Jurkat, Clone E6-1 (cell line): ENCODE measurements around the gene ADGRE3.
"Not testable (repeated sequence)": the region's sequence is repeated elsewhere in the genome, so short reads cannot be mapped to it uniquely, and the experiment has no call there.

Experiments used
- DNase-seq: peaks from one replicate; pipeline ENCODE4 v3.0.0-alpha.2; 2011; ENCODE audit warnings: low read depth, low spot score
- H3K4me3 ChIP-seq: 2 replicates; pipeline ENCODE4 v1.5.1; 2011; ENCODE audit warnings: mild to moderate bottlenecking, low read length, control low read depth, moderate library complexity

ADGRE3 gene

GRCh38 chr19:14612657-14613056 is 62.0 kb downstream of the ADGRE3 start:
- no peak for DNase-seq
- no peak overlapping the region for H3K4me3 ChIP-seq

DNA sequence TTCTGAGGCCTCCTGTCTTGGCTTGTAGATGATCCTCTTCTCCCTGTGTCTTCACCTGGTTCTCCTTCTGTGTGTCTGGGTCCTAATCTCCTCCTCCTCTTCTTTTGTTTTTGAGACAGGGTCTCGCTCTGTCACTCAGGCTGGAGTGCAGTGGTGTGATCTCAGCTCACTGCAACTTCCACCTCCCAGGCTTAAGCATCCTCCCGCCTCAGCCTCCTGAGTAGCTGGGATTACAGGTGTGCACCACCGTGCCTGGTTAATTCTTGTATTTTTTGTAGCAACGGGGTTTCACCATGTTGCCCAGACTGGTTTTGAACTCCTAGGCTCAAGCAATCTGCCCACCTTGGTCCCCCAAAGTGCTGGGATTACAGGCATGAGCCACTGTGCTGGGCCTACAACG is 62.4 kb downstream of the ADGRE3 start:
- not testable (repeated sequence) for H3K4me3 ChIP-seq, DNase-seq

DNA sequence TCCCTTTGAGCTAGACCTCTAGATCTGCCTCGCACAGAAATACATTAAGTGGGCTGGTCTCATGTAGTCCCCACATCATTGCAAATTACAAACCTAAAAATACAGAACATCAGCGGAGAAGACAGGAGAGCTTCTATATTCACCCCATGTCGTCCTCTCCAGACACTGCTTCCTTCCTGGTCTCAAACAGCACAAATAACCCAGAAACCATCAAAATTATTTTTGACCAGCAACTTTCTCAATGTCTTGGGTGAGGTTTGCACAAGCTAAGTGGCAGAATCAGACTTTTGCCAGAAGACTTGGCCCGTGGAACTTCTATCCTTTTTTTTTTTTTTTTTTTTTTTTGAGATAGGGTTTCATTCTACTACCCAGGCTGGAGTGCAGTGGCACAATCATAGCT is 63.6 kb downstream of the ADGRE3 start:
- DNase-seq: no peak
- H3K4me3 ChIP-seq: no peak overlapping the region

- no peak for DNase-seq
- no peak overlapping the region for H3K4me3 ChIP-seq
Measured at GRCh38 chr19:14606627-14607026, 68.0 kb downstream of the ADGRE3 start.

DNA sequence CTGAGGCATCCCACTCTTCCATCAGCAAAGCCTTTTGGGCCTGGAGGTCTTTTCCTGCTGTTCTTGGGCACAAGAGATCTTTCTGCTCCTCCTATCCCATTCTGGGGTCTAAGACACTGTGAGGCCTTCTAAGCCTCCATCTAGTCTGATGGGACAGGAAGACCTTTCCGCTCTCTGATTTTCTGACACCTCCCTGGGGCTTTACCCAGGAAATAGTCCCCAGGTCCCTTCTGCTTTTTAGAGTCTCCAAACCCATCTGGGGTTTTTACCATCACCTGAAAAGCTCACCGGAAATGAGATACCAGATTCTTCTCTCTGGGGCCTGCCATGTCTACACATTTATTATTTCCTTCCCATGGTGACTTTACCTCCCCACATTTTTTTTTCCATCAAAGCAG is 70.7 kb downstream of the ADGRE3 start:
- no peak overlapping the region for H3K4me3 ChIP-seq
- peak; percentile 62 for DNase-seq

DNA sequence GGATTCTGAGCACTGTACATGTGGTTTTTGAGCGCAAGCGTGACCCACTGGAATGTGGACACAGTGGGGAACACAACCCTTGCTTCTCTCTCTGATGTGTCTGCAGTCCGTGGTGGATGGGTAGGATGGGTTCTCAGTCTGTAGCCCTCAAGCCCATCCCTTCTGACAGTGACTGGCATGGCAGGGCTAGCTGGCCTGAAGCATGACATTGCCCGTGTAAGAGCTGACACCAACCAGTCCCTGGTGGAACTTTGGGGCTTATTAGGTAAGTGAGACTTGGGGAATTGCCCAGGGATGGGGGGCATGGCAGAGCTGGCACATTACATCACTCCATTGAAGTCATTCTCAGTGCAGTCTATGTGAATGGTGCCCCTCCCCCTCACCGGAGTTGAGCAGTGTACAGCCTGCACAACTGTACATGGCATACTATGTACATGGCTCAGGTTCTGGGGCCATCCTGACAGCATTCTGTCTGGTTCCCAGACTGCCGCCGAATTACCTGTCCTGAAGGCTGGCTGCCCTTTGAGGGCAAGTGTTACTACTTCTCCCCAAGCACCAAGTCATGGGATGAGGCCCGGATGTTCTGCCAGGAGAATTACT is 75.0 kb downstream of the ADGRE3 start:
- no peak for DNase-seq
- H3K4me3 ChIP-seq: no peak overlapping the region

DNA sequence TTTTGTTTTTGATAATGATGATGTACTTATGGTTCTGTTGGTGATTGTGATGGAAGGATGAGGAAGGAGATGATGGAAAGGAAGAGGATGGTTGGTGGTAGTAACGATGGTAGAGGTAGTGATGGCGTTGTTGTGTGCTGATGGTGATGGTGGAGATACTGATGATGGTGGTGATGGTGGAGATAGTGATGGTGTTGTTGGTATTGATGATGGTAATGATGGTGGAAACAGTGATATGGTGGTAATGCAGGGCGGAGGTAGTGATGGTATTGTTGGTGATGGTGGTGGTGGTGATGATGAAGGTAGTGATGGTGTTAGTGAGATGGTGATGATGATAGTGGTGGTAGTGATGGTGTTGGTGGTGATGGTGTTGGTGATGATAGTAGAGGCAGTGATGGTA is 79.1 kb downstream of the ADGRE3 start:
- no peak overlapping the region for H3K4me3 ChIP-seq
- no peak for DNase-seq

DNA sequence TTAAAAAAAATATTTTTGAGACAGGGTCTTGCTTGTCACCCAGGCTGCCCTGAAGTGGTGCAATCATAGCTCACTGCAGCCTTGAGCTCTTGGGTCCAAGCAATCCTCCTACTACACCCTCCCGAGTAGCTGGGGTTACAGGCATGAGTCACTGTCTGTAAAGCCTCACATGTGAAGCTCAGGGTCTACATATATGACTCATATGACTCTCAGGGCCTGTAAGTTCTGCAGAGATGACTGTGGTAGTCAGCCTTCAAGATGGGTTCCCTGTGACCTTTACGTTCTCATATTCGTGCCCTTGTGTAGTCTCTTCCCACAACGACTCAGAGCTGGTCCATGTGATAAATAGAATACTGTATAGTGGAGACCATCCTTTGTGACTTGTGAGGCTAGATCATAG is 85.2 kb downstream of the ADGRE3 start:
- DNase-seq, H3K4me3 ChIP-seq: not testable (repeated sequence)

DNA sequence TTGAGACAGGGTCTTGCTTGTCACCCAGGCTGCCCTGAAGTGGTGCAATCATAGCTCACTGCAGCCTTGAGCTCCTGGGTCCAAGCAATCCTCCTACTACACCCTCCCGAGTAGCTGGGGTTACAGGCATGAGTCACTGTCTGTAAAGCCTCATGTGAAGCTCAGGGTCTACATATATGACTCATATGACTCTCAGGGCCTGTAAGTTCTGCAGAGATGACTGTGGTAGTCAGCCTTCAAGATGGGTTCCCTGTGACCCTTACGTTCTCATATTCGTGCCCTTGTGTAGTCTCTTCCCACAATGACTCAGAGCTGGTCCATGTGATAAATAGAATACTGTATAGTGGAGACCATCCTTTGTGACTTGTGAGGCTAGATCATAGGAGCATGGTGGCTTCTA is 89.5 kb downstream of the ADGRE3 start:
- not testable (repeated sequence) for DNase-seq

DNA sequence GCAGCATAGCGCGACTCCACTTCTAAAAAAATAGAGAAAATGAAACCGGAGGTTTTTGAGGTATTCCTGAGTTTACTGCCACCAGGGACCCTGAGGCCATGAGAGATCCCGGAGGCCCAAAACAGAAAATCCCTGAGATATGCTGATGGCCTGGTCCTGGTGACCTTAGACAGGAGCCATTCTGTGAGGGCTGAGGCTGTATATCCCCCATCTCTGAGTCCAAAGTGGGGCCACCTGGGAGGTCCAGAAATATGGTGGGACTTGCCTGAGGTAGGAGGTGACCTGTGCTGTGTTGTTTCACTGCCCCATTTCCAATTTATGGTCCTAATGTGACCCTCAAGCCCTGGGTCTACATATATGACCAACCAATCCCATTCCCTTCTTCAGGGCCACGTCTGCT is 90.3 kb downstream of the ADGRE3 start:
- H3K4me3 ChIP-seq, DNase-seq: not testable (repeated sequence)

More for the DNA sequence above, 89.5 kb downstream of the ADGRE3 start:
- not testable (repeated sequence) for H3K4me3 ChIP-seq

DNA sequence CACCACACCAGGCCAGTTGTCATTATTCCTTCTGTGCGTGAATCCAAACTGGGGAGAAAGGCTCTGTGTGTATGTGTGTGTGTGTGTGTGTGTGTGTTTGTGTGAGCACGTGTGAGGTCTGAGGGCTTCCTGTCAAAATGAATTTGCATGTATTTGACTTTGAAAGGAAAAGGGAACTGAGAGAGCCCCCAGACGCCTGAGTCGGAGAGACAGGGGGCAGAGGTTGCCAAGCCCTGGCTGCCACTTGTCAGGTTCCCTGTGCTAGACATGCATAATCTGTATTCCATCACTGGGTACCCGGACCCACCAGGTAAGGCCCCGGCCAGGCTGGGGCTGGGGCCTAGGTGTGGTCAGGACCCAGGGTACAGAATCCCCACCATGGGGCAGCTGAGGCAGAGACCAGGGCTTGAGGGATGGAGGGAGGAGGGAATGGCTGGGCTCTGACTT is 91.7 kb downstream of the ADGRE3 start, which contains the start of gene CLEC17A:
Gene CLEC17A (plus strand): TSS at position 191 of the 447 bp plus-strand sequence. CDS start 77 bp downstream, at position 268.
- no peak for DNase-seq
- no peak within 1 kb of the TSS for H3K4me3 ChIP-seq

GRCh38 chr19:14580623-14581237 is 93.9 kb downstream of the ADGRE3 start:
- peak; percentile 34 for DNase-seq
- H3K4me3 ChIP-seq: no peak overlapping the region

GRCh38 chr19:14577885-14578427 is 96.7 kb downstream of the ADGRE3 start:
- no peak for DNase-seq
- no peak overlapping the region for H3K4me3 ChIP-seq

DNA sequence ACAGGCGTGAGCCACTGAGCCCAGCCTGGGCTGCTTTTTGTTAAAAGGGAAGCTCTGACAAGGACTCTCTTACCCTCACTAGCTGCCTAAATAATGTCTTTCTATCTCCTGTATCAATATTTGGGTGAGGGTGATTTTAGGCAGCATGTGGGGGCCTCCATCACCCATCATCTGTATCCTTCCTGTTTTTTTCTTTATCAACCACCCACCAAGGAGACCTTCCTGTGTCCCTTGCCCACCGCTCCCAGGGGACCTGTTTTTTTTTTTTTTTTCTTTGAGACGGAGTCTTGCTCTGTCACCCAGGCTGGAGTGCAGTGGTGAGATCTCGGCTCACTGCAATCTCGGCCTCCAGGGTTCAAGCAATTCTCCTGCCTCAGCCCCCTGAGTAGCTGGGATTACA is 97.4 kb downstream of the ADGRE3 start:
- no peak for DNase-seq
- no peak overlapping the region for H3K4me3 ChIP-seq

DNA sequence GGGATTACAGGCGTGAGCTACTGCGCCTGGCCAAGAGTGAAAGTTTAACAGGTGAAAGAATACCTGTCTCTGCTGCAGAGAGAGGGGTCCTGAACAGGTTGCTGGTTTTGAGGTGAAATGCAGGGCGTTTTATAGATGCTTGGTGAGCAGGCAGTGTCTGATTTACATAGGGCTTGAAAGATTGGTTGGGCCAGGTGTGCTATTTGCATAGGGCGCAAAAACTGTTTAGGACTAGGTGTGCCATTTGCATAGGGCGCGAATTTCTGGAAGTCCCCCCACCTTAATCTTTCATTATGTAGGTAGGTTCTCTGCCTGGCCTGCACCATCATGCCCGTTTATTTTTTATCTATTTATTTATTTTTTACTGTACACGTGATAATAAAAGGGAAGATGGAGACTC is 98.3 kb downstream of the ADGRE3 start:
- no peak overlapping the region for H3K4me3 ChIP-seq
- DNase-seq: no peak

- DNase-seq: no peak
- H3K4me3 ChIP-seq: no peak overlapping the region
Measured at GRCh38 chr19:14575428-14575980, 99.1 kb downstream of the ADGRE3 start.

GRCh38 chr19:14571695-14572490 is 102.8 kb downstream of the ADGRE3 start, which contains the start of gene NDUFB7:
NDUFB7 (minus strand) TSS chr19:14572066; CDS start chr19:14572000, 66 bp downstream.
- peak; percentile 92 for DNase-seq
- peak within 1 kb of the TSS; percentile 96 for H3K4me3 ChIP-seq

DNA sequence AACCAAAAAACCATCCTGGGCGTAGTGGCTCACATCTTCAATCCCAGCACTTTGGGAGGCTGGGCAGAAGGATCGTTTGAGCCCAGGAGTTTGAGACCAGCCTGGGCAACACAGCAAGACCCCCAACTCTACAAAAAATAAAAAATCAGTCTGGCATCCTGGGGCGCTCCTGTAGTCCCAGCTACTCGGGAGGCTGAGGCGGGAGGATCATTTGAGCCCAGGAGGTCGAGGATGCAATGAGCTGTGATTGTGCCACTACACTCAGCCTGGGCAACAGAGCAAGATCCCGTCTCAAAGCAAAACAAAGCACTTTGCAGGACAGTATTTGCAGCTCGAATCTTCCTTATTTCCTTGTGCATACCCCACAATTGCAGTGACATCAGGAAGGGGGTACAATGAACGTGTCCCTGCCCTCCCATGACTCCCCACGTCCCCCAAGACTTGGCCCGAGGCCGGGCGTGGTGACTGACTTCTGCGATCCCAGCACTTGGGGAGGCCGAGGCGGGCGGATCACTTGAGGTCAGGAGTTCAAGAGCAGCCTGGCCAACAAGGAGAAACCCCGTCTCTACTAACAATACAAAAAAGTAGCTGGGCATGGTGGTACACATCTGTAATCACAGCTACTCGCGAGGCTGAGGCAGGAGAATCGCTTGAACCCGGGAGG is 103.6 kb downstream of the ADGRE3 start:
- H3K4me3 ChIP-seq: peak overlapping the region; percentile 96
- DNase-seq: no peak
